GM18502 (cell line): ENCODE data around the gene ARL9.

Experiments
- ATAC-seq: cut with Tn5 transposase; IDR thresholded peaks from one replicate; pipeline ENCODE4 v1.9.1; 2021; ENCODE audit warnings: mild to moderate bottlenecking; ENCODE audit not compliant: unreplicated experiment, poor library complexity

The ARL9 gene

DNA sequence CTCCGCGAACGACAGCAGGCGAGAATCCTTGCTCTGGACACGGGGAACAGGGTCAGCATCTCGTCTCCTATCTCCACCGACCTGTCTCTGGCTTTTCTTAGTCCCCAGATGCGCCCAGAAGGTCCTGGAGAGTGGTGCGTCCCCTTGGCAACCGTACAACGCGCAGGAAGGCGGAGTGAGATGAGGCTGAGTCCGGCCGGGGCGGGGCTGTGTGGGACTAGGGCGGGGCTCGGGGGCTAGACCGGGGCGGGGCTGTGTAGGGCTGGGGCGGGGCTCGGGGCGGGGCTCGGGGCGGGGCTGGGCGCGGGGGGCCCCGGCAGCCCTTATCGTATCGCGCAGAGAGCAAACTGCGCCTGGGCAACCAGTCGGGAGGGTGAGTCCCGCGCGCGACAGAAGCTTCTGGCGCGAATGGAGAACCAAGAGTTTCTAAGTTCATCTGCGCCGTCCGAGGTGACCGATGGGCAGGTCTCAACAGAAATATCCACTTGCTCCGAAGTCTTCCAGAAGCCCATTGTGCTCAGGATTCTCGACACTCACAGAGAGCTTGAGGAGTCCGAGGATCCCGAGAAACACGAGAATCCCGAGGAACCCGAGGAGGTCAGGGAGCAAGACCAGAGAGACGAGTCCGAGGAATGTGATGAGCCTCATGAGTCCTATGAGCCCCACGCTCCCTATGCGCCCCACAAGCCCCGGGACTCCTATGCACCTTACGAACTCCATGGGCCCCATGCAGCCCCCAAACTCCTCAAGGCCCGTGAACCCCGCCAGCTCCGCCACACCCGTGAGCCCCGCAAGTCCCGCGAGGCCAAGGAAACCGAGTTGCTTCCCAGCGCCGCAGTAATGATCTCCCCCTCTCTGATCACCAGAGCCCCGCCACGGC is 24.9 kb downstream of the ARL9 start:
- ATAC-seq, result peak; percentile 94

DNA sequence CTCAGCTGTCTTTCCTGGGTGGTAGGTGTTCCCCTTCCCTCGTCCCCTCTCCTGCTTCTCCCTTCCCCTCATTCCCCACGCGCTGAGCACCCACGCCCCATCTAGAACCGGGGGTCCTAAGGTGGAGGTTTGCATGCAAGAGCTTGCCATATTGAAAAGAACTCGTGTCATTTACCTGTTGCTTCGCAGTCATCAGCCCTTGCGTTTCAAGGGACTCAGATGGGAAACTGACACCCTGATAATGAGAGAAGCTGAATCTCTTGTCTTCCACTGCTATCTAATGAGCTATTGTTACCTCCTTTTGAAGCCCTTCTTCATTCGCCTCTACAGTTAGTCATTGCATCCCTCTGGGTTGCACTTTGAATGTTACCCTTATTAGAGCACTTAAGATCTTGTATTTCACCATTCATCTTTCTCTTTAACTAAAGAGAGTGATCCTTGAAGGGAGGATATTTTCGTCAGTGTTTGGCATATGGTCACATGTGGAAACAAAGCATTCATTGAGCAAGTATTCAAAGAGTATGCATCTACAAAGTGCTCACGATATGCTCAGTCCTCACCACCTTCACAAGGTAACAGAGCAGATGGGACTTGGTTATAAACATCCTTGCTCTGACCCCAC is 25.7 kb downstream of the ARL9 start:
- ATAC-seq, result no peak

DNA sequence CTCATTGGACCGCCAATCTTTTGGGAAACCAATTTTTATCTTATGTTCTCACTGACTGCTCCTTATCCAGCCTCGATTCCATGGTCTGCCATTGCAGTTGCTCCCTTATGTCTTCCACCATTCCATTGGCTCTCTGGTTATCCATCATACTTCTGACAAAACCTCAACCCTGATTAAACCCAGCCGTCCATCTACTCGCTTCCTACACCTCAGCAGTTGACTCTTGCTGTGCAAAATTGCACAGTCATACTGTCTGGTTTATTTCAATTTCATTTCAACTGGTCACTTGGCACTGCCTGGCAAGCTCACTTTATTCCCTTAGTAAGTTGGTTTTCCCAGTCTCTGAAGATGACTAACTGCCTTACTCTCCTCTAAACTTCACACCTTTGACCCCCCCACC is 26.2 kb downstream of the ARL9 start:
- ATAC-seq, result no peak

DNA sequence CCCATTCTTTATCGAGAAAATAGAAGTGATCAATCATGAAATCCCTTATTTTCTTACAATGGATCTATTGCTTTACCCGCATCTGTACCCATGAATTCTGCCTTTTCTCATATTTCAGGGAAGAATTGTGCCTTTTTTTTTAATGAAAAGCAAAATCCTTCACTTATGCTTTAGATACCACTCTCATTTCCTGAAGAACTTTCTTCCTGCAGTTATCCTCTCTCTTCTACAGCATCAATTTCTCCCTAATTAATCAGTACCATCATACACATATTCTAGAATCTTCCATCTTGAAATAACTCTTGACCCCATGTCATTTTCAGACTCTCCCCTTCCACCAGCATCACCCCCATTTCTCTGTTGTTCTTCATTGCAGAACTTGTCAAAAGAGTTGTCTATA is 26.6 kb downstream of the ARL9 start:
- no peak for ATAC-seq

DNA sequence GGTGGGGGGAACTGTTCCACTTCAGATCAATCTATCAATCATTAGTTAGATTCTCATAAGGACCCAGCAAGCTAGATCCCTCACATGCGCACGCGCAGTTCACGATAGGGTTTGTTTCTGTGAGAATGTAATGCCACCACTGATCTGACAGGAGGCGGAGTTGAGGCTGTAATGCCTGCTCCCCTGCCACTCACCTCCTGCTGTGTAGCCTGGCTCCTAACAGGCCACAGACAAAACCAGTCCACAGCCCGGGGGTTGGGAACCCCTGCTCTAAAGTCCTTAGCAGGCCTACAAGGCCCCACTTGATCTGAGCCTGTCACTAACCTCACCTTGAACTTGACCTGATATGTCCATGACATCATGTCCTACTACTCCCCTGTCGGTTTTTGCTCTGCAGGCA is 30.3 kb downstream of the ARL9 start:
- no peak for ATAC-seq

DNA sequence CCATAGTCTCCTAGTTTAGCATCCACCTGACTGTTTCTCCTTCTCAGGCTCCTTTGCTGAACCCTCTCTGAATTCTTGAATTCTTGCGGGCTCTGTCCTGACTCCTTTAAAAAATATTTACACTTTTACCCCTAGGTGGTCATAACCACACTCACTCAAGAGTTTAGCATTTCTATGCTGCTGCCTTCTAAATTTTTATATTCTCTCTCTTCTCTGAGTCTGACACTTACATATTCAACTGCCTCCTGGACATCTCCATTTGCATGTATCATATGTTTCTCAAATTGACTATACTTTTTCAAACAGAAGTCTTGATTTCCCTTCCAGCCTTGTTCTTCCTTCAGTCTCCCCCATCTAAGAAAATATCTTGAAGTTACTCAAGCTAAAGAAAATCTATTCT is 31.6 kb downstream of the ARL9 start:
- ATAC-seq, result no peak

DNA sequence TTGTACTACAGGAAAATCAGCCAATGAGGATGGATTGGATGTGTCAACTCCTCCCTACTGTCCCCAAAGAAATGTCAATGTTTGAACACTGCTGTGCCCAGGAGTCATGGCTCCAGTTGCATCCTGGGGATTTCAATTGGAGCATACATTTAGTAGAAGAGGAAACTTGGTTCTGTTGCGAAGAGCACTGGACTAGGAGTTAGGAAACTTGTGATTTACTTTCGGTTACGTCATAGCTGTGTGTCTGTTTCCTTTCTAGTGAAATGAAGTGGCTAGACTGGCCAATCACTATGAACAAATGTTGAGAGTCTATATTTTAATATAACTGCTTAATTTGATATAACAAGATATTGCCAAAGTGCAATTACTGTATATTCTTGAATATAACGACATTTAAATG is 35.2 kb downstream of the ARL9 start:
- no peak for ATAC-seq

DNA sequence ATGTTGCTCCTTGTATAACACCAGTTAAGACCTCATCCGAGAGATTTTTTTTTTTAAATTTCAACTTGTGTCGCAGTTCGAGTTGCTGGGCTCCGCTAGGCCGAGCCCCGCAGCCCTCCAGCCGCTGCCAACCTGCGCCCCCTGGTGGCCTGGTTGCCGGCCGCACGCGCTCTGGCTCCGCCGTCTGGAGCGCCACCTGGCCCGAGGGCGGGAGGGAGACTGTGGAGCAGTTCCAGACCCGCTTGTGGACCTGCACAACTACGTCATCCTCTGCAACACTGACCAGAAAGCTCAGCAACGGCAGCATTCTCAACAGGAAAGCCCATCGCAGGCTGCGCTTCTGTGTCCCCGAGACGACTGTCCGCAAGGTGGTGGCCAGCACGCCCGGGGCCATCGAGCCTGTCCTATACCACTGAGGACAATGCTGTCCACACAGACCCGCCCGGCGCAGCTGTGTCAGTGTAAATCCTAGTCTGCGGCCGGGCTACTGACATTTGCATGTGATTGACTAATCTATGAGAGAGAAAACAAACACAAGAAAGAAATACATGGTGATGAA is 39.1 kb downstream of the ARL9 start:
- ATAC-seq, result peak; percentile 97

DNA sequence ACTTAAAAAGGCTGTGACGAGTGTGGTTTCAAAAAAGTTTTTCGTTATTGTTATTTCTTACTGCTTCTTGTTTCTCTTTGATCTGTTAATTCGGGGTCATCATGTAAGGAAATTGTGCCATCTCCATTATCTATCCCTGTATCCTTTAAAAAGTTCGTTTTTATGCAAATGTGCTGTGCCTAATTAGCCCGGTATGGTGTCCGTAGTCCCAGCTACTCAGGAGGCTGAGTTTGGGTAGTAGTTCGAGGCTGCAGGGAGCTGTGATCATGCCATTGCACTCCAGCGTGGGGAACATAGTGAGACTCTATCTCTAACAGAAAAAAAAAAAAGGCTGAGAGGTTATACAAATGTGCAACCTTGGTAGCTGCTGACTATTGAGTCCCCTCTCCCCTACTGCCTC is 45.1 kb downstream of the ARL9 start:
- no peak for ATAC-seq

DNA sequence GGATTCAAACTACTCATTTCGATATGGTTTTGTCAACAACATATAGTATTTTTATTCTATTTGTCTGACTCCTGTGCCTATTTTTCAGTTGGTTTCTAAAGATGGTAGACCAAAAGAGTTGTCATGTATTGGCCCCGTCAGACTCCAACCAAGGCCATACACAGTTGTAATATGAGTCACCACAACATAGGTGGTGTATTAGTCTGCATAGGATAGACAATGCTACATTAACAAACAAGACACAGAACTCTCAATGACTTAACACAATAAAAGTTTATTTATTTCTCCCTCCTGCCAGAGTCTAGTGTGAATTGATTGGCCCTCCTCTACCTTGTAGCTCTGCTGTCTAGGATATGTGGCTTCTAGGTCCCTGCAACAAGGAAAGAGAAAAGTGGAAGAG is 45.9 kb downstream of the ARL9 start:
- no peak for ATAC-seq

DNA sequence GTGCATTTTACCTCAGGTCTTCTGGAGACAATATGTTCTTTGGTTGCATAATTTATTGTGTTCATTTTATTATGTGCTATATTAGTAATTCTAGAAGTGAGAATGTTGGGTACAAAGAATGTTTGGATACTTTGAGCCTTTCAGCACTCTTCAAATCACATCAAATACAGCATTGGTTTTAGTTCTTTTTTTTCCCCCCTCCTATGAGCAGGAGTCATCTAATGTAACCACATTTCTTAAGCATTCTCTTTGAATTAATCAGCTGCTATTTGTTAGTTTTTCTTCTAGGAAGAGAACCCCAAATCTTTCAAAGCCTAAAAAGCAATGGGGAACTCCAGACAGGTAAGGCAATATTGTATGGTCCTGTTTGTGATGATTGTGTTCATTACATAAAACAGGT is 46.7 kb downstream of the ARL9 start:
- ATAC-seq, result no peak

DNA sequence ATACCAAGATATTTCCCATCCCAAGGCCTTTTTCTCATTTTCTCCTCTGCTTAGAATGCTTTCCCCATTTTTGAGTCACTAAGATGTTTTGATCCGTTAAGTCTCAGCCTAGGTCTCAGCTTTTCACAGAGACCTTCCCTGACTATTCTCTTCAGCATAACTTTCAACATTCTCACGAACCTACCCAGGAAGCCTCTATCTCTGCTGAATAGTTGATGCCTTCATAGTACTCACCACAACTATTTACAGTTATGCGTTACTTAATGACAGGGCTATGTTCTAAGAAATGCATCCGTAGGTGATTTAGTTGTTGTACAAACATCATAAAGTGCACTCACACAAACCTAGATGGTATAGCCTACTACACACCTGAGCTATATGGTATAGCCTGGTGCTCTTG is 64.5 kb downstream of the ARL9 start:
- ATAC-seq, result no peak
